Left lung (tissue), 10 donors: Measurements from ENCODE around the gene PRKCQ. TPM values are rescaled to one million over a fixed set of nuclear protein-coding genes. Genes with fewer than 3 reads are reported as not detected.

Source experiments
- ATAC-seq: fragments of 200-7000 bp; cut with Tn5 transposase; one replicate; pipeline ENCODE4 v1.9.1; 2020; ENCODE audit warnings: moderate library complexity
- DNase-seq, 4 donors: peaks; one replicate each; pipeline ENCODE4 v3.0.0-alpha.2; 2013 to 2020
- H3K27ac ChIP-seq, 2 donors: fragments of 200-600 bp; sonication (generic) in 1 of 2; one replicate each; pipeline versions ENCODE4 v1.5.0 to v1.8.0; 2020 to 2021
- H3K27me3 ChIP-seq, 2 donors: fragments of 200-600 bp; sonication (generic) in 1 of 2; one replicate each; pipeline versions ENCODE4 v1.5.0 to v1.8.0; 2020 to 2021
- H3K36me3 ChIP-seq, 2 donors: fragments of 200-600 bp; sonication (generic) in 1 of 2; one replicate each; pipeline versions ENCODE4 v1.5.0 to v1.8.0; 2020 to 2021
- H3K4me1 ChIP-seq, 2 donors: fragments of 200-600 bp; one replicate each; pipeline ENCODE4 v1.8.0; 2021
- H3K4me3 ChIP-seq, 2 donors: fragments of 200-600 bp; sonication (generic) in 1 of 2; one replicate each; pipeline versions ENCODE4 v1.5.0 to v1.8.0; 2020 to 2021; ENCODE audit warnings: mild to moderate bottlenecking in 1 of 2
- H3K9me3 ChIP-seq, 2 donors: fragments of 200-600 bp; sonication (generic) in 1 of 2; one replicate each; pipeline versions ENCODE4 v1.5.0 to v1.8.0; 2020 to 2021
- intact Hi-C, 2 donors: fragments of 100-400 bp; cut with DNase I; formaldehyde crosslinking; loops; one replicate each; pipeline versions ENCODE4 v1.11.2 to v1.14.2; 2022
- polyA plus RNA-seq, 6 donors: library from polyadenylated mRNA; unstranded; fragments of 120-200 nt; gene quantifications; one replicate each; pipeline ENCODE4 v1.2.1, GENCODE V29; 2013; ENCODE audit not compliant: insufficient read length in 6 of 6
- total RNA-seq, 2 donors: library from RNA; stranded (reverse); fragmentation: NEBNext Ultra II Directional; extraction: Animal tissue kit (Norgen Biotek cat#: 25700); gene quantifications; one replicate each; pipeline ENCODE4 v1.2.1, GENCODE V29; 2021
- TF ChIP-seq, protein P1 (sequence below), 2 donors: fragments of 200-600 bp; sonication (generic) in 1 of 2; IDR thresholded peaks; one replicate each; pipeline versions ENCODE4 v1.5.0 to v1.8.0; 2021; ENCODE audit warnings: antibody characterized with exemption in 2 of 2
- donor health status: DM: no; HTN: yes; CAD: no.
- donor health status: DM: no; HTN: no; CAD: no.

The PRKCQ gene
- total and polyA plus RNA-seq, 8 donors: 5.5 to 7.3 (median 6.4) TPM

DNA sequence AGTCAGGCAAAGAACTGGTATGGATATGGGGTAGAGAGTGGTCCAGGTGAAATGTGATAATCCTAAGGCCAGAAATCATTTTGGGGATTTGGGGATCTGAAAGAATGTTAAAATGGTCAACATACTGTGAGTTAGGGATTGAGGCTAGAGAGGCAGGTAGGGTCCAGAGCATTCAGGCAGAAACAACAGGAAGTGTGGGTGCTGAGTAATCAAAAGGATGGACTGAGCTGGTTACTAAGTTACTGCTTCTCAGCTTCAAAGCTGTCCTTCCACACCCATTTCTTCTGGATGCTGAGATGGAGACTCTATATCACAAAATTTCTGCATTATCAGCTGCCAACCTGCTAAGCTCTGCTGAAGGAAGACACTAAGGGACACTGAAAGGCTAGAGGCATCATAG is 30.6 kb upstream of the PRKCQ start:
- H3K4me3 ChIP-seq: no peak overlapping the region
- DNase-seq (no peak), ATAC-seq (no peak)
- intact Hi-C loops: no loop called here
- TF ChIP-seq, protein P1, sequence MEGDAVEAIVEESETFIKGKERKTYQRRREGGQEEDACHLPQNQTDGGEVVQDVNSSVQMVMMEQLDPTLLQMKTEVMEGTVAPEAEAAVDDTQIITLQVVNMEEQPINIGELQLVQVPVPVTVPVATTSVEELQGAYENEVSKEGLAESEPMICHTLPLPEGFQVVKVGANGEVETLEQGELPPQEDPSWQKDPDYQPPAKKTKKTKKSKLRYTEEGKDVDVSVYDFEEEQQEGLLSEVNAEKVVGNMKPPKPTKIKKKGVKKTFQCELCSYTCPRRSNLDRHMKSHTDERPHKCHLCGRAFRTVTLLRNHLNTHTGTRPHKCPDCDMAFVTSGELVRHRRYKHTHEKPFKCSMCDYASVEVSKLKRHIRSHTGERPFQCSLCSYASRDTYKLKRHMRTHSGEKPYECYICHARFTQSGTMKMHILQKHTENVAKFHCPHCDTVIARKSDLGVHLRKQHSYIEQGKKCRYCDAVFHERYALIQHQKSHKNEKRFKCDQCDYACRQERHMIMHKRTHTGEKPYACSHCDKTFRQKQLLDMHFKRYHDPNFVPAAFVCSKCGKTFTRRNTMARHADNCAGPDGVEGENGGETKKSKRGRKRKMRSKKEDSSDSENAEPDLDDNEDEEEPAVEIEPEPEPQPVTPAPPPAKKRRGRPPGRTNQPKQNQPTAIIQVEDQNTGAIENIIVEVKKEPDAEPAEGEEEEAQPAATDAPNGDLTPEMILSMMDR (IDR thresholded peaks at IDR 0.05): no peak
- H3K4me1 ChIP-seq: no peaks in the 10 kb centered on the region
- H3K27me3 ChIP-seq: no peaks in the 10 kb centered on the region
- no peak overlapping the region for H3K27ac ChIP-seq
- no peaks in the 10 kb centered on the region for H3K9me3 ChIP-seq
- H3K36me3 ChIP-seq: no peaks in the 10 kb centered on the region

DNA sequence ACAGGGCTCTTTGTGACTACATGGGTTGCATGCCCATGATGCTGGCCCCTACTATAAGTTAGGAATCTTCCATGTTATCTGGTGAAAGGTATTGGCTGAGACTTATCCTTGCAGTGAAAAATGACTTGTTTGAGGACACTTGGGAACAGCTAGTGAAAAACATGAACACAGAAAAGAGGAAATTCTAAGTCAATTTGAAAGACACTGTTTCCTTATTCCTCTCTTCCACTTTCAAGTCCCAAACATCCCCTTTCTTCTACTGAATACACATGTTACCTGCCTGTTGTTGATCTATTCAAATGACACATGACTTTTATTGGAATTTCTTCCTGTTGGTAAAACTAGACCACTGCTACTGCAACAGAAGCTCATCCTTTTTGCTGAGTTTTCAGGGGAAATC is 29.5 kb upstream of the PRKCQ start:
- ATAC-seq (no peak), DNase-seq (no peak)
- Histone ChIP-seq H3K36me3 (no peaks in the 10 kb centered on the region), H3K27ac (no peak overlapping the region), H3K4me3 (no peak overlapping the region), H3K27me3 (no peaks in the 10 kb centered on the region), H3K9me3 (no peaks in the 10 kb centered on the region), H3K4me1 (no peaks in the 10 kb centered on the region)
- TF ChIP-seq, protein P1 (IDR thresholded peaks at IDR 0.05): no peak
- intact Hi-C loops: no loop called here

DNA sequence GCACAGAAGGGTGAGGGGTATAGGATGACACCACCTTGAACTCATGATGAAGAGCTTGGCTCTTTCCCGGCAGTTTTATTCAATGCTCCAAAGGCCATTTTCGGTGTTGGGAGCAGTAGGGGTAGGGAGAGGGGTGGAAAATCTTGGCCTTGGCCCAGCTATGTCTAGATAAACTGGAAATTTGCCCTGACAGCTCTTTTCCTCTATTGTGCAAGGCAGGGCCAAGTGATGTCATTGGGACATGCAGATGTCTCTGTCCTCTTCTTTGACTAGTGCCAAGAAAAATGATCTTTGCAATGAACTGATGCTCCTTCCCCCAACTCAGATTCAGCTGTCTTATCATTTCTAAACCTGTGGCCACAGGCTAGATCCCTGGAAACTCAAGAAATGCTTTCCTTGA is 27.7 kb upstream of the PRKCQ start:
- H3K27me3 ChIP-seq: no peaks in the 10 kb centered on the region
- H3K4me1 ChIP-seq: no peaks in the 10 kb centered on the region
- intact Hi-C loops: no loop called here
- H3K27ac ChIP-seq: no peak overlapping the region
- TF ChIP-seq, protein P1 (IDR thresholded peaks at IDR 0.05): no peak
- ATAC-seq (no peak), DNase-seq (peak in 2 of 4 donors; percentile 35 to 58)
- H3K9me3 ChIP-seq: no peaks in the 10 kb centered on the region
- no peak overlapping the region for H3K4me3 ChIP-seq
- H3K36me3 ChIP-seq: no peaks in the 10 kb centered on the region

DNA sequence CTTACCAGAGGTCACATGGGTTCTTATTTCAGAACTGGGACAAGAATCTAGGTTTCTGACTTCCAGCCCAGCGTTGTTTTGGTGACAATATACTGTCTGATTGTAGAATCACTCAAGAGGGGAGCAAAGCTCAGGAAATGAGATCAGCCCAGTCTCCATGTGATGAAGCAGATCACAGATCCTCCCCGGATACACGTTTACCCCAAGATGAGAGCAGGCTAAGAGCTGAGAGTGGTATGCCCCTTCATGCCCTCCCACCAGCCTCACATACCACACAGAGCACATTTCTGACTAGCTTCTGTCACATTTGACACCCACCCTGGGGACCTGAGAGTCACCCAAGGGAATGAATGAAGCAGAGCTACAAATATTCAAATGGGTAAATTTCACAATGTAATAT is 27.1 kb upstream of the PRKCQ start:
- Histone ChIP-seq H3K27me3 (no peaks in the 10 kb centered on the region), H3K4me3 (no peak overlapping the region), H3K4me1 (no peaks in the 10 kb centered on the region), H3K27ac (no peak overlapping the region), H3K36me3 (no peaks in the 10 kb centered on the region), H3K9me3 (no peaks in the 10 kb centered on the region)
- intact Hi-C loops: no loop called here
- DNase-seq (no peak), ATAC-seq (no peak)
- TF ChIP-seq, protein P1 (IDR thresholded peaks at IDR 0.05): no peak

DNA sequence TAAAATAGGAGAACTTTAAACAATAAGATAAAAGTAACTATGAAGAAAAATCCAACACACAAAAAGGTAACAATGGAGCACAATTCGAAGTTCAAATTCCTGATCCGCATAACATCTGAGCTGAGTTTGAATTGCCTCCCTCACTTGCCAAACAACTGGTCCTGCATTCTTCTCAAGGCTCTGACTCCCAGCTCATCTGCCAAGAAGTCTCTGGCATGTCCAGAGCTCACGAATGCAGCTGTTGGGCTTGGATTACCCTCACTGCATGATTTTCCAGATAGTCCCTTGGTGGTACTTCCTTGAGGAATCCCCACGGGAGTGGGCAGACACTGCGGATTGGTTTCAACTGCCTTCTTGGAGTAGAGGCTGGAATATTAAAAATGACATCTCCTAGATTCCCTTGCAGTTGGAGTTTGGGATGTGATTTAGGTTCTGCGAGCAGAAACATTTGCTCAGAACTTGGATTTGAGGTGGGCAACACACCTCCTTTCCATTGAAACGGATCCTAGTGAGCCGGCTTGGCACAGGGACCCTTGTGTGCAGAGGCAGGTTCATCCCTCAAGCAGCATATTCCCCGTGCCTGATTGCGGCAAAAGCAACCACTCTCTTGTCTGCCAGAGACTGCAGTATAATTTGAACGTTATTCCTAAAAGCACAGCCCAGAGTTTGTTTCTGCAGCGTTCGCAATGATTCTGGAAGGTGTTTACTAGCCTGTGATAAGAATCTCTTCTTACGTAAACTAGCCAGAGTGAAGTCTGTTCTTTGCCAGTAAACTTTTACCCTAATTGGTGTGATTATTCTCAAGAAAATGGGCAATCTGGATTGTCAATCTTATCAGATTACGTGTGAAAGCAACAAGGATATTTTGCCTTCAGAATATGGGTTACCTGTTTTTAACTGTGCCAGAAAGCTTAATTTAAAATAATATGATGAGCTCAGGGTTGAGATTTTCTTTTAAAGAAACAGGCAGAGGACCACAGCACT is 23.4 kb upstream of the PRKCQ start:
- H3K9me3 ChIP-seq: no peaks in the 10 kb centered on the region
- H3K4me1 ChIP-seq: no peaks in the 10 kb centered on the region
- no peak overlapping the region for H3K4me3 ChIP-seq
- H3K27me3 ChIP-seq: no peaks in the 10 kb centered on the region
- no peaks in the 10 kb centered on the region for H3K36me3 ChIP-seq
- no peak overlapping the region for H3K27ac ChIP-seq
- DNase-seq (no peak), ATAC-seq (no peak)
- TF ChIP-seq, protein P1 (IDR thresholded peaks at IDR 0.05): no peak
- intact Hi-C loops: no loop called here
